ENCODE data around the gene SYK.

The SYK gene

GRCh38 chr9:90825586-90825985 is 24.0 kb downstream of the SYK start:
- no peak for DNase-seq (ENCODE audit: low read depth)

GRCh38 chr9:90826326-90827020 is 24.9 kb downstream of the SYK start:
- no peak for DNase-seq (ENCODE audit: low read depth)

- no peak for DNase-seq (ENCODE audit: low read depth)
Observed at GRCh38 chr9:90827181-90827871, 25.7 kb downstream of the SYK start.

- no peak for DNase-seq (ENCODE audit: low read depth)
Observed at GRCh38 chr9:90830051-90830450, 28.4 kb downstream of the SYK start.

- no peak for DNase-seq (ENCODE audit: low read depth)
Observed at GRCh38 chr9:90830977-90831376, 29.4 kb downstream of the SYK start.

GRCh38 chr9:90832261-90832660 is 30.6 kb downstream of the SYK start:
- no peak for DNase-seq (ENCODE audit: low read depth)

GRCh38 chr9:90834828-90835595 is 33.4 kb downstream of the SYK start:
- DNase-seq (ENCODE audit: low read depth), result no peak

- DNase-seq (ENCODE audit: low read depth), result no peak
Observed at GRCh38 chr9:90836411-90837080, 34.9 kb downstream of the SYK start.

- DNase-seq (ENCODE audit: low read depth), result no peak
Observed at GRCh38 chr9:90838098-90838497, 36.5 kb downstream of the SYK start.

- no peak for DNase-seq (ENCODE audit: low read depth)
Observed at GRCh38 chr9:90838581-90839154, 37.0 kb downstream of the SYK start.

- no peak for DNase-seq (ENCODE audit: low read depth)
Observed at GRCh38 chr9:90839183-90839728, 37.6 kb downstream of the SYK start.

- no peak for DNase-seq (ENCODE audit: low read depth)
Observed at GRCh38 chr9:90840696-90841095, 39.1 kb downstream of the SYK start.

- DNase-seq (ENCODE audit: low read depth), result no peak
Observed at GRCh38 chr9:90841213-90841612, 39.6 kb downstream of the SYK start.

GRCh38 chr9:90841615-90842014 is 40.0 kb downstream of the SYK start:
- DNase-seq (ENCODE audit: low read depth), result no peak

GRCh38 chr9:90842176-90842777 is 40.7 kb downstream of the SYK start:
- no peak for DNase-seq (ENCODE audit: low read depth)

GRCh38 chr9:90842996-90843395 is 41.4 kb downstream of the SYK start:
- DNase-seq (ENCODE audit: low read depth), result no peak

GRCh38 chr9:90843525-90843924 is 41.9 kb downstream of the SYK start:
- no peak for DNase-seq (ENCODE audit: low read depth)

- no peak for DNase-seq (ENCODE audit: low read depth)
Observed at GRCh38 chr9:90844326-90844725, 42.7 kb downstream of the SYK start.

GRCh38 chr9:90846770-90847419 is 45.3 kb downstream of the SYK start:
- DNase-seq (ENCODE audit: low read depth), result no peak

- DNase-seq (ENCODE audit: low read depth), result no peak
Observed at GRCh38 chr9:90847971-90848370, 46.4 kb downstream of the SYK start.

- no peak for DNase-seq (ENCODE audit: low read depth)
Observed at GRCh38 chr9:90848866-90849265, 47.2 kb downstream of the SYK start.

Measured in stimulated activated CD8-positive, alpha-beta memory T cell treated with anti-CD3 and anti-CD28 coated beads, Interleukin-12 subunit alpha, Interleukin-12 subunit beta, amount 100 ng/mL, for 4 hours (primary cell).